ENCODE data around the gene ZNF787. TPM values are rescaled to one million over a fixed set of nuclear protein-coding genes. Genes with fewer than 3 reads are reported as not detected.

The ZNF787 gene
- total RNA-seq (2022; extraction: Qiagen RNA extraction; ENCODE audit: low read depth), result 20.0 to 54.2 TPM (median 51.6 TPM) in 5 replicates

DNA sequence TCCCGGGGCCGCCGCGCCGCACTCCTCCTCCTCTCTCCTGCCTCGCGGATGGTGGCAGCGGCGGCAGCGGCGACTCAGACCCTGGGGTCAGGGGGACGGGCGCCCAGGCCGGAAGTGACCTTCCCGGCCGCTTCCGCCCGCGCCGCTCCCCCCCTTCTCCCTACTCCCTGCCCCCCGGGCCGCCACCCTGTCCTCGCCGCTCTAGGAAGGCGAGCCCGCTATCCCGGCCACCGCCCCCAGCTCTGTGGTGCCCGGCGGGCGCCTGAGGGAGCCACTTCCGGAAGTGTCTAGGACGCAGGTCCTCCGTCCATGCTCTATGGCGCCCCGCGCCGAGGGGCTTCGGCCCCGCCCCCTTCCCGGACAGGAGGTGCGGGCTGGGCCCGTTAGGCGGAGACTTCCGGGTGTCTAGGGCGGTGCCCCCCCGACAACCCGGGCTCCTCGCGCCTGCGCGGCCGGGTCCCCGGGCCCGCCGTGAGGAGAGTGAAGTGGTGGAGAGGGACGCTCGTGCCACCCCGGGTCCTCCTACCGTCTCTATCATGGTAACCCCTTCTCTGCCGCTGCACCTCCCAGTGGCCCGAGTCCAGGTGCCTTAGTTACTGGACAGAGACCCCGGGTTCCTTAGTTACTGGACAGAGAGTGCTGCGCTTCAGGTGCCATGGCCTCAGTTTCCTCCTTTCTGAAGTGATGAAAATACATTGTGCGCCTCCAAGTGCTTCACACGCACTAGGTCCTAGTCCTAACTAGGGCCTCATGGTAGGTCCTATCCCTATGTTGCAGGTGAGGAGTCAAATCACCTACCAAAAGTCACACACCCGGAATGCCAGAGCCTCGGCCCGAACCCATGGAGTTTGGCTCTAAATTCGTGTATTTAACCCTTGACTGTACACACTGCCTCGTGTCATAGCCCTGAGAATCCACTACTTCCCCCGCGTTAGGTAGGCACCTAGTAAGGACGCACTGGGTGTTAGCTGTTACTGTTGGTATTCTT lies at the start of gene ZNF787:
TSS of gene ZNF787 (minus strand) at position 116 of the 988 bp plus-strand sequence. CDS start 18,078 bp downstream, outside the sequence.

DNA sequence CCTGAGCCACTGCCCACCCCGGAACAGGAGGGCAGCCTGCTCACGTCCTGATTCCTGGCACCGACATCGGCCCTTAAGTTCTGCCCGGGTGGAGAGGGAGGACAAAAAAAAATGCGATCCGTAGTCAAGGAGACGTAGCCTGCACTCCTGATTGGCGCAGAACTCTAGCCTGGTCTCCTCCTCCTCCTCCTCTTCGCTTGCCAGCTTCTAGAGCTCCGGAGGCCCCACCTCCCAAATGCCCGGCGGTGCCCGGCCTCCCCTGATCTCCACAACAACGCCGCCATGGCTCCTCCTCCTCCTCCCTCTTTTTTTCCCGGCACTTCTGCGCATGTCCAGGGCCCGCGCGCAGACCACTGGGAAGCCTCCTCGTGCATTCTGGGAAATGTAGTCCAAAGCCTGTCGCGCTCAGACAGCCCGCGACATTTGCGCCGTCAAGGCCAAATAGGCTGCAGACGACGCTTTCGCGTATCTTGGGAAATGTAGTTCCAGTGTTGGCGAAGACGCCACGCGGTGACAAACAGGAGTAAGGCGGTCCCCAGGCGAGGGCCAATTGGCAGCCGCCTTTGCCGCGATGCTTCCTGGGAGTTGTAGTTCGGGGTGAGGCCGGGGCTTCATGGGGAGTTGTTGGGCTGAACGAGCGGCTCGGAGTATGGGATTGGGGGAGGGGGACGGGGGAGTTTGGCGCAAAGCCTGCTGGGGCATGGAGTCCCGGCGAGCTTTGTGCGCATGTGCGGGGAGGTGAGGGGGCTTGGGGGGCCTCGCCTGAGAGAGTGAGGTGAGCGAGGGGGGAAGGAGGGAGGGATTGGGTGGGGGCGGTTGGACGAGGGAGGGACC lies 19.7 kb upstream of the ZNF787 start, which contains the start of gene ZNF444:
TSS of gene ZNF444 (plus strand) at position 705 of the 834 bp plus-strand sequence. CDS start 5,625 bp downstream, outside the sequence.

Other genes starting within 250 kb of the ZNF787 start
- not detected in 5 replicates for gene NLRP13, start 189.0 kb downstream of the ZNF787 start, total RNA-seq (2022; extraction: Qiagen RNA extraction; ENCODE audit: low read depth)
- gene NLRP8, start 173.5 kb downstream of the ZNF787 start, total RNA-seq (2022; extraction: Qiagen RNA extraction; ENCODE audit: low read depth), result not detected in 5 replicates
- gene NLRP5, start 134.5 kb downstream of the ZNF787 start, total RNA-seq (2022; extraction: Qiagen RNA extraction; ENCODE audit: low read depth), result not detected in 5 replicates
- 13.3 to 33.0 TPM (median 30.9 TPM) in 5 replicates for gene ZNF444, start 20.0 kb upstream of the ZNF787 start, total RNA-seq (2022; extraction: Qiagen RNA extraction; ENCODE audit: low read depth)
- gene GALP, start 54.7 kb upstream of the ZNF787 start, total RNA-seq (2022; extraction: Qiagen RNA extraction; ENCODE audit: low read depth), result not detected in 5 replicates
- not detected in 5 replicates for gene ZSCAN5B, start 76.5 kb upstream of the ZNF787 start, total RNA-seq (2022; extraction: Qiagen RNA extraction; ENCODE audit: low read depth)
- gene ZSCAN5C, start 81.0 kb upstream of the ZNF787 start, total RNA-seq (2022; extraction: Qiagen RNA extraction; ENCODE audit: low read depth), result not detected in 5 replicates
- not detected in 5 replicates for gene EDDM13, start 151.5 kb upstream of the ZNF787 start, total RNA-seq (2022; extraction: Qiagen RNA extraction; ENCODE audit: low read depth)
- gene ZSCAN5A, start 193.5 kb upstream of the ZNF787 start, total RNA-seq (2022; extraction: Qiagen RNA extraction; ENCODE audit: low read depth), result 7.8 to 13.2 TPM (median 8.2 TPM) in 5 replicates

Measured in A549 treated with ZK216348 at 1 μM for 4 hours (cell line).